Mesothelial cell of epicardium (in vitro differentiated cells): Measurements from ENCODE around the gene SLC26A9. TPM values are rescaled to one million over a fixed set of nuclear protein-coding genes. Genes with fewer than 3 reads are reported as not detected.

Experiments
- DNase-seq, 2 experiments: peaks; one replicate each; pipeline ENCODE4 v3.0.0; 2021; ENCODE audit warnings: low spot score in 2 of 2; ENCODE audit not compliant: unreplicated experiment in 2 of 2
- H3K27ac Mint-ChIP-seq: 2 replicates; pipeline ENCODE4 v1.8.0; 2021; ENCODE audit warnings: mixed read lengths
- H3K27me3 Mint-ChIP-seq: 2 replicates; pipeline ENCODE4 v1.8.0; 2021; ENCODE audit warnings: low read depth, mixed read lengths
- H3K36me3 Mint-ChIP-seq: 2 replicates; pipeline ENCODE4 v1.8.0; 2021; ENCODE audit warnings: mixed read lengths
- H3K4me1 Mint-ChIP-seq: 2 replicates; pipeline ENCODE4 v1.8.0; 2021; ENCODE audit warnings: mixed read lengths
- H3K4me3 Mint-ChIP-seq: 2 replicates; pipeline ENCODE4 v1.8.0; 2021; ENCODE audit warnings: mild to moderate bottlenecking, moderate library complexity, mixed read lengths
- H3K9me3 Mint-ChIP-seq: 2 replicates; pipeline ENCODE4 v1.8.0; 2021; ENCODE audit warnings: mixed read lengths
- CTCF ChIP-seq: fragments of 200-600 bp; sonication (generic); IDR thresholded peaks from one replicate; pipeline ENCODE4 v1.5.0; 2021; ENCODE audit warnings: antibody characterized with exemption; ENCODE audit not compliant: unreplicated experiment
- total RNA-seq: library from RNA; stranded (reverse); gene quantifications from 3 replicates; pipeline ENCODE4 v1.2.1, GENCODE V29; 2021

SLC26A9 gene
- total RNA-seq, 1 donor from 2014 or later, result not detected

- Mint-ChIP-seq H3K27ac (no peak overlapping the region), H3K4me1 (peaks cover 14% of the 10 kb centered on the region), H3K36me3 (no peaks in the 10 kb centered on the region), H3K4me3 (no peak overlapping the region), H3K27me3 (peaks cover 14% of the 10 kb centered on the region), H3K9me3 (no peaks in the 10 kb centered on the region)
- DNase-seq, result no peak
- TF ChIP-seq CTCF, result no peak
Measured at GRCh38 chr1:205938682-205939081, 4.6 kb downstream of the SLC26A9 start.

- DNase-seq, result no peak
- H3K27me3 Mint-ChIP-seq, result peaks cover 9% of the 10 kb centered on the region
- H3K4me3 Mint-ChIP-seq, result no peak overlapping the region
- H3K27ac Mint-ChIP-seq, result no peak overlapping the region
- H3K9me3 Mint-ChIP-seq, result no peaks in the 10 kb centered on the region
- no peaks in the 10 kb centered on the region for H3K36me3 Mint-ChIP-seq
- peaks cover 14% of the 10 kb centered on the region for H3K4me1 Mint-ChIP-seq
- TF ChIP-seq CTCF, result no peak
Measured at GRCh38 chr1:205936846-205937586, 6.2 kb downstream of the SLC26A9 start.

- Mint-ChIP-seq H3K9me3 (no peaks in the 10 kb centered on the region), H3K27ac (no peak overlapping the region), H3K4me1 (peaks cover 13% of the 10 kb centered on the region), H3K27me3 (peaks cover 9% of the 10 kb centered on the region), H3K4me3 (no peak overlapping the region), H3K36me3 (no peaks in the 10 kb centered on the region)
- no peak for DNase-seq
- no peak for TF ChIP-seq CTCF
Measured at GRCh38 chr1:205936311-205936710, 6.9 kb downstream of the SLC26A9 start.

- Mint-ChIP-seq H3K27me3 (peaks cover 12% of the 10 kb centered on the region), H3K4me3 (no peak overlapping the region), H3K9me3 (no peaks in the 10 kb centered on the region), H3K4me1 (peaks cover 16% of the 10 kb centered on the region), H3K36me3 (no peaks in the 10 kb centered on the region), H3K27ac (no peak overlapping the region)
- TF ChIP-seq CTCF, result no peak
- DNase-seq, result no peak
Measured at GRCh38 chr1:205935869-205936268, 7.4 kb downstream of the SLC26A9 start.

- Mint-ChIP-seq H3K27ac (no peak overlapping the region), H3K36me3 (no peaks in the 10 kb centered on the region), H3K4me3 (no peak overlapping the region), H3K27me3 (peaks cover 15% of the 10 kb centered on the region), H3K9me3 (no peaks in the 10 kb centered on the region), H3K4me1 (peaks cover 22% of the 10 kb centered on the region)
- TF ChIP-seq CTCF, result no peak
- DNase-seq, result no peak
Measured at GRCh38 chr1:205934788-205935187, 8.5 kb downstream of the SLC26A9 start.
